ENCODE results near the gene SLC24A3. TPM values are rescaled to one million over a fixed set of nuclear protein-coding genes. Genes with fewer than 3 reads are reported as not detected.

SLC24A3 gene
- total and polyA plus RNA-seq, 12 donors = 0.21 to 2.6 (median 0.84) TPM

- Histone ChIP-seq H3K27ac (no peak overlapping the region), H3K27me3 (peaks cover 0 to 8% (median 0%) of the 10 kb centered on the region in 7 donors), H3K36me3 (no peaks in the 10 kb centered on the region), H3K9me3 (no peaks in the 10 kb centered on the region), H3K4me1 (no peaks in the 10 kb centered on the region), H3K4me3 (no peak overlapping the region)
- no peak for ATAC-seq
- TF ChIP-seq CTCF (IDR thresholded peaks at IDR 0.05) = no peak
- no peak for DNase-seq
- intact Hi-C loops (cut with DNase I) = no loop called here
These were observed 291.8 kb downstream of the SLC24A3 start for GRCh38 chr20:19504251-19504650.

GRCh38 chr20:19506021-19506420 lies 293.6 kb downstream of the SLC24A3 start:
- WGBS, 2 donors = 79 to 84% methylated on average over 1 of the region's 1 CpG
- TF ChIP-seq CTCF (IDR thresholded peaks at IDR 0.05) = no peak
- DNase-seq = no peak
- no peak overlapping the region for H3K4me3 ChIP-seq
- no peaks in the 10 kb centered on the region for H3K4me1 ChIP-seq
- intact Hi-C loops (cut with DNase I) = no loop called here
- no peak for ATAC-seq
- H3K27ac ChIP-seq = no peak overlapping the region
- H3K27me3 ChIP-seq = peaks cover 0 to 8% (median 0%) of the 10 kb centered on the region in 7 donors
- H3K9me3 ChIP-seq = no peaks in the 10 kb centered on the region
- no peaks in the 10 kb centered on the region for H3K36me3 ChIP-seq

- 84 to 88% methylated on average over 5 of the region's 5 CpGs for WGBS, 2 donors
- ATAC-seq (no peak), DNase-seq (no peak)
- intact Hi-C loops (cut with DNase I) = no loop called here
- Histone ChIP-seq H3K4me1 (no peaks in the 10 kb centered on the region), H3K36me3 (no peaks in the 10 kb centered on the region), H3K27me3 (peaks cover 0 to 4% (median 0%) of the 10 kb centered on the region in 7 donors), H3K27ac (no peak overlapping the region), H3K9me3 (no peaks in the 10 kb centered on the region), H3K4me3 (no peak overlapping the region)
- TF ChIP-seq CTCF (IDR thresholded peaks at IDR 0.05) = no peak
These were observed 296.0 kb downstream of the SLC24A3 start for GRCh38 chr20:19508449-19508848.

- DNase-seq = no peak
- Histone ChIP-seq H3K4me1 (no peaks in the 10 kb centered on the region), H3K27ac (no peak overlapping the region), H3K4me3 (no peak overlapping the region), H3K9me3 (no peaks in the 10 kb centered on the region), H3K36me3 (no peaks in the 10 kb centered on the region), H3K27me3 (peaks cover 0 to 4% (median 0%) of the 10 kb centered on the region in 7 donors)
- no peak for ATAC-seq
- 71 to 74% methylated on average over 2 of the region's 2 CpGs for WGBS, 2 donors
- TF ChIP-seq CTCF (IDR thresholded peaks at IDR 0.05) = no peak
- intact Hi-C loops (cut with DNase I) = no loop called here
These were observed 298.2 kb downstream of the SLC24A3 start for GRCh38 chr20:19510611-19511010.
